ENCODE measurements around the gene STAT3.

GRCh38 chr17:42358434-42358833 lies 29.8 kb downstream of the STAT3 start:
- no peak for TF ChIP-seq CTCF (IDR thresholded peaks at IDR 0.05)
- no peak for TF ChIP-seq POLR2AphosphoS5 (IDR thresholded peaks at IDR 0.05; ENCODE audit: insufficient read depth in 1 of 2, low read depth in 1 of 2)
